Activated naive CD4-positive, alpha-beta T cell treated with anti-CD3 and anti-CD28 coated beads, Interleukin-2, amount 50 U/mL, for 72 hours (primary cell): ENCODE data around the gene ARHGEF6. TPM values are rescaled to one million over a fixed set of nuclear protein-coding genes. Genes with fewer than 3 reads are reported as not detected.

Source experiments
- ATAC-seq, 2 donors: fragments of 150-1000 bp; cut with Tn5 transposase; 2 replicates each; pipeline ENCODE4 v1.10.0; 2021; ENCODE audit warnings: mild to moderate bottlenecking in 2 of 2, moderate library complexity in 2 of 2
- DNase-seq, 2 donors: peaks; one replicate each; pipeline ENCODE4 v3.0.0; 2021 to 2022; ENCODE audit warnings: low spot score in 2 of 2
- H3K27ac Mint-ChIP-seq, 2 donors: one replicate each; pipeline ENCODE4 v1.8.0; 2022; ENCODE audit warnings: mild to moderate bottlenecking in 2 of 2, mixed read lengths in 2 of 2
- H3K36me3 Mint-ChIP-seq, 2 donors: one replicate each; pipeline ENCODE4 v1.8.0; 2022; ENCODE audit warnings: mixed read lengths in 2 of 2
- H3K9me3 Mint-ChIP-seq, 2 donors: one replicate each; pipeline ENCODE4 v1.8.0; 2022; ENCODE audit warnings: mixed read lengths in 2 of 2
- total RNA-seq, 2 donors: library from RNA; stranded (reverse); gene quantifications; one replicate each; pipeline ENCODE4 v1.2.3, GENCODE V29; 2022

The ARHGEF6 gene
- total RNA-seq, 2 donors from 2014 or later: 59.5 to 80.3 TPM

DNA sequence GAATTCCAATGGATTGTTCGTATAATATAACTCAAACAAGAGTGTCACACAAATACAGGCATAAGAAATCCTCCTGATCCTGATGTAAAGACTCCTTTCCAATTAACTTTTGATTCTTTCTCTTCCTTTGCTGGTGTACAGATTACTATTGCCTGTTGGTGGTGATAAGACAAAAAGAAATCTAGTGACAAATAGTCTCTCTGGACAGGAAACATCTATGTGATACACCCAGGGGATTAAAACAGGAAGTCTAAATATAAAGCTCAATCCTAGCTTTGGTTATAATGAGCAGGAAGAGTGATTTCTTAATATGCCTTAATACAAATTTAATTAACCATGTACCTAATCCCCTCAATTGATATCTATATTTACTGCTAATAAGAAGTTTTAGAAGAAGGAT lies 45.1 kb downstream of the ARHGEF6 start:
- Mint-ChIP-seq H3K36me3 (peaks cover 0 to 14% of the 10 kb centered on the region in 2 donors), H3K27ac (no peak overlapping the region), H3K9me3 (no peaks in the 10 kb centered on the region)
- ATAC-seq (no peak), DNase-seq (no peak)

DNA sequence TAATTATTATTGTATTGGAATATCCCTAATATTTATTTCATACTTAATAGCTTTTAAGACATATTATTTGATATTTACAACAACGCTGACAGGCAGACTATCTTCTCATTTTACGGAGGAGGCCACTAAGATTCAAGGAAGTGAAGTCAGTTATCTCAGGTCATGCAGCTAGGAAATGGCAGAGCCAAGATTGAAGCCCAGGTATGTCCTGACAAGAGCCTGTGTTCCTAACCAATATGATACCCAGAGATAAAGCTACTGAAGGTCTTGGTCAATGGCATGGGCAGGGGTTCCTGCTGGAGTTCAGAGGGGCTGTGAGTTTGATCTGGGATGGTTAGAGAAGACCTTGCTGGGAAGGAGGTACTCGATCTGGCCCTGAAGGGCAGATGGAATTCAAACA lies 47.1 kb downstream of the ARHGEF6 start:
- DNase-seq: no peak
- Mint-ChIP-seq H3K27ac (peak overlapping the region in 1 of 2 donors; percentile 30), H3K36me3 (peaks cover 0 to 12% of the 10 kb centered on the region in 2 donors), H3K9me3 (no peaks in the 10 kb centered on the region)
- ATAC-seq: no peak

DNA sequence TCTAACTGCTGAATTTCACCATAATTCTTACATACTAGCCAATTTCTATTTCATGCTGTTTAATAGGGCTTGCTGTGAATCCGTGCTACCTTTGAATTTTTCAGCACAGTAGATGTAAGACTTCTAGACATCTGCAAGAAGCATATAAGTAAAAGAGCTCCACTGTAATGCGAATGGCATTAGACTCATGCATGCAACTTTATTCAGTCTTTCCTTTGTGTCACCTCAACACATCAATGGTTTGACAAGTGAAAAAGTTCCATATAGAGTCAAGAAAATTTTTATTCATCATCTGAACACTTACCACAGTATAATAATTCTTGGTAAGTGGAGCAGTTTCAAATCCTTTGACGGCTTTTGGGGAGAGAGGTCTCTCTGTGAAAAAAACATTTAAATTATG lies 48.9 kb downstream of the ARHGEF6 start:
- Mint-ChIP-seq H3K27ac (peak overlapping the region; percentile 14 to 29), H3K9me3 (no peaks in the 10 kb centered on the region), H3K36me3 (peaks cover 0 to 10% of the 10 kb centered on the region in 2 donors)
- no peak for DNase-seq
- ATAC-seq: peak; percentile 47 to 79

DNA sequence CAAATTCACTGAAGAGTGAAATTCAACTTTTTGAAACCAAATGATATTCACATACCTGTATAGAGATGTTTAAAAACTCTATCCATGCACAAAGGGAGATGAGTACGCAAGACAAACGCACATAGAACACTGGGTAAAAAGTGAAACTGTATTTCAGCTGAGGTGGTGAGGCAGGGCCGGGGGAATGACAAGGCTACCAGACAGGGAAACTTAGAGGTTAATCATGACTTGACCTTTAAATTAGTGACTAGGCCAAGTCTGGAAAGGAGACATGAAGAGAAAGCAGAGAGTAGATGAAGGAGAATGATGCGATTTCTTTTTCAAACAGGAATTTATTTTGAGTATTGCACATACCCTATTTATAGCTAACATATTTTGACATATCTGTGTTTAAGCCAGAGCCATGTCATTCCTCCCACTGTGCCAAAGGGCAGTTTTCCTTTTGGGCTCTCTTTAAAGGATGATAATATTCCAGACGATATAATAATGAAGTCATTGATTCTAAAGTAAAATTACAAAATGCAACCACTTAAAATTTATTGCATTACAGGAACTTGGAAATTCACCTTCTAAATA lies 49.4 kb downstream of the ARHGEF6 start:
- ATAC-seq: peak; percentile 68 to 90
- DNase-seq: no peak
- Mint-ChIP-seq H3K9me3 (no peaks in the 10 kb centered on the region), H3K36me3 (peaks cover 0 to 16% of the 10 kb centered on the region in 2 donors), H3K27ac (peak overlapping the region in 1 of 2 donors; percentile 29)

DNA sequence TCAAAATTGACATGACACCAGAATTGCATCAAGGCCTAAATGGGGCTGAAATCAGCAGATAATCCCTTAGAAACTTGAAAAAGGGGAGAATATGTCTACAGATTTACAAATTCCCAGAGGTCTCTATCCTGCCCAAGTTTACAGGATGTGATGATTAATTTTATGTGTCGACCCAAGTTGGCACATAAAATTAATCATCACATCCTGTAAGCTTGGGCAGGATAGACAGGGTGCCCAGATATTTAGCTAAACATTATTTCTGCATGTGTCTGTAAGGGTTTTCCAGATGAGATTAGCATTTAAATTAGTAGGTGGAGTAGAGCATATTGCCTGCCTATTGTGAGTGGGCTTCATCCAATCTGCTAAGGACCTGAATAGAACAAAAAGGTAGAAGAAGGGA lies 52.3 kb downstream of the ARHGEF6 start:
- ATAC-seq: peak in 1 of 2 donors; percentile 24
- peaks cover 0 to 18% of the 10 kb centered on the region in 2 donors for H3K36me3 Mint-ChIP-seq
- H3K27ac Mint-ChIP-seq: no peak overlapping the region

DNA sequence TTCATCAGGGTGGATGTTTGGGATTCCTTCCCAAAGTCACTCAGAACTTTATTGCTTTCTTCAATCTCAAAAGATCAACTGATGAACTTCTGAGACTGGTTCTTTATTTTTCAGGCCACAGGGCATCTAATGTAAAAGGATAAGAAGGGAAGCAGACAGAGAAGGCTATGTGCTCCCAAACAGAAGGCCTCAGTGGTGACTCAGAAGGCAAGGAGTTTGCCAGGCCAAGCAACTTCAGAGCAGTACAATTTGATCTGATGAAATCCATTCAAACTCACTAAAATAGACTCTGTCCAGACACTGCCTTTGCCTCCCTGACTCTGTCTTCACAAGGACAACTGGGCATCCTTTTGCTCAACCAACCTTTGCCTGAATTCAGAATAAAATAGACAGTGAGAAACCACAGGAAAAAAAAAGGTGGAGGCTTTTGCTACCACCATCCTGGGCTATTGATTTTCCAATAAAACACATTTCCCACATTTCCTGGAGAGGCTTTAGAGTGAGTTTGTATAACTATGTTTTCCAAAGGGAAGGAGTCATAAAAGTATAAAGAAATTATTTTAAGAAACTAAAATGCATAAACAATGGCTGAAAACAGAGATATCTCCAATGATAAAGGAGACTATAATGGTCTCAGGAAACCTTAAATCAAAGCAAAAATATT lies 55.2 kb downstream of the ARHGEF6 start:
- ATAC-seq: no peak
- Mint-ChIP-seq H3K9me3 (peaks cover 0 to 3% of the 10 kb centered on the region in 2 donors), H3K27ac (no peak overlapping the region), H3K36me3 (peaks cover 0 to 44% of the 10 kb centered on the region in 2 donors)
- no peak for DNase-seq

More for the DNA sequence above, 52.3 kb downstream of the ARHGEF6 start:
- no peaks in the 10 kb centered on the region for H3K9me3 Mint-ChIP-seq
- DNase-seq: no peak

DNA sequence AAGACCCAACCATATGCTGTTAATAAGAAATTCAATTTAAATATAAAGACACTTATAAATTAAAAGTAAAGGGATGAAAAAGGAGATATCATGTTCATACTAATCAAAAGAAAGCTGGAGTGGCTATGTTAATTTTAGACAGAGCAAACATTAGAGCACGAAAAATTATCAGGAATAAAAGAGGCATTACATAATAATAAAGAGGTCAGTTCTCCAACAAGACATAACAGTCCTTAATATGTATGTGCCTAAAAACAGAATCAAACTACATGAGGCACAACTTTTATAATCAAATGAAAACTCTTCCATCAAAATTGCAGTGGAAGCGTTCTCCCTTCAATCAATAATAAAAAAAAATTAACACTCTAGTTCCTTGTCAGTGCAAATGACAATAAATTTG lies 62.6 kb downstream of the ARHGEF6 start:
- ATAC-seq: no peak
- DNase-seq: no peak
- peaks cover 0 to 24% of the 10 kb centered on the region in 2 donors for H3K36me3 Mint-ChIP-seq
- no peak overlapping the region for H3K27ac Mint-ChIP-seq
- peaks cover 0 to 3% of the 10 kb centered on the region in 2 donors for H3K9me3 Mint-ChIP-seq

DNA sequence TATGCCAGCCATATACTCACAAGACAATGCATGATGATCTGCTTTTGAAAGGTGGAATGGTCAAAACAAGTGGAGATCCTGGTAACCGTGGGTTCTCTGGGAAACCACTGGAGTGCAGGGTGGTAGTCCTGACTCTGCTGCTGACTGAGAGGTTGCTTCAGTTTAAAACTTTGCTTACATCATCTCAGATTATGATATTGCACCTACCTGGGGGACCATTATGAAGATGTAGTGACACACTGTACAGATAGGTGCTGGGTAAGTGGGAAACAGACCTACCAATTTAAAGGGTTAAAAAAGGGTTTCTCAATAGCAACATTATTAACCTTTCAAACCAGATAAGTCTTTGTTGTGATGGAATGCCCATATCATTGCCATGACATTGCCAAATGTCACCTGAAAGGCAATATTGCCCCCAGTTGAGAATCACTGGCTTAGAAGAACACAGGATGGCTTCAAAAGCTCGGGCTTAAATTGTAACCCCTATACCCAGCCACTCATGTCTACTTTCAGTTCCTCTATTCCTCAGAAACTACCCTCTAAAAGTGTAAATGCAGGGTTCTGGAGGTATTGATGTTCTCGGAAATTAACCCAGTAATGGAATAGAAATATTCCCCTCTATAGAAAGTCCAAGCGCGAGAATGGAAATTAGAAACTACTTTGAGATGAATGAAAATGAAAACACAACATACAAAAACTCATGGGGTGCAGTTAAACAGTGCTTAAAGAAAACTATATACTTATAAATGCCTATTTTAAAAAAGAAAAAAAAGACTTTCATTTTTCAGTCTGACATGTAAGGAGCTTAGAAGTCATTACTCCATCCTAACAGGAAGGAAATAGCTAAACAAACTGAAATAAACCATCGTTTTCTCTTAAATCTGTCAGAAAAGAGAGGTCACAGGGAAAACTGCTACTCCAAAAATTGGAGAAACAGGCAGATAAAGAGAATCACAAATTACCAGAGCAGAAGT lies 65.8 kb downstream of the ARHGEF6 start:
- Mint-ChIP-seq H3K9me3 (no peaks in the 10 kb centered on the region), H3K36me3 (no peaks in the 10 kb centered on the region), H3K27ac (peak overlapping the region; percentile 86 to 90)
- DNase-seq (no peak), ATAC-seq (peak; percentile 53 to 77)

DNA sequence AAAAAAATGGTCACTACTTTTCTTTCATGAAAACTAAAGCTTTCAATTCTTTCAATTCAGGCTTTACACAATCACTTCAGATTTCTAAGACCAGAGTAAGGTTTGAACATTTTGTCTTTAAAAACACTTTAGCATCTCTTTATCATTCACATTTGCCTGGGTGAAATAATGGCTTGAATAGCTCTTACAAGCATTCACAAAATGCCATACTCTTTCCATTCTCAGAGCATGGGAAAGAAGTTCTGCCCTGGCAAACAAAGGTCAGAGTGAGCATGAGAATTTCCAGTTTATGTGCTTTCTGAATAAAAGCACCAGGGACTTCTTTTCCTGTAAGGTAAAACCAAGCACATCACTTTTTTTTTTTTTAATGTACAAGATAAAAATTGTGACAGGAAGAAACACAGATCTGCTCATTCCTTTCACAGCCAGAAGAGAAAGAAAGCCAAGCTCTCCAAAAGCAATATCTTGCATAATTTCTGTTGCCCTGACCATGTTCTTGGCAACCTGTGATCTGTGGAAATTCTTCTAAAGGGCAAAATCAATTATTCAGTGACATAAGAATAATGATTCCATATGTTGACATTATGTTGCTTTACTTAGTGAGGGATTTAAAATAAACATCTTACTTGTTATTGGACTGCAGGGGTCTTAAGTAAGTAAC lies 68.0 kb downstream of the ARHGEF6 start:
- ATAC-seq: no peak
- H3K36me3 Mint-ChIP-seq: peaks cover 0 to 4% of the 10 kb centered on the region in 2 donors
- no peaks in the 10 kb centered on the region for H3K9me3 Mint-ChIP-seq
- no peak overlapping the region for H3K27ac Mint-ChIP-seq
- DNase-seq: no peak

DNA sequence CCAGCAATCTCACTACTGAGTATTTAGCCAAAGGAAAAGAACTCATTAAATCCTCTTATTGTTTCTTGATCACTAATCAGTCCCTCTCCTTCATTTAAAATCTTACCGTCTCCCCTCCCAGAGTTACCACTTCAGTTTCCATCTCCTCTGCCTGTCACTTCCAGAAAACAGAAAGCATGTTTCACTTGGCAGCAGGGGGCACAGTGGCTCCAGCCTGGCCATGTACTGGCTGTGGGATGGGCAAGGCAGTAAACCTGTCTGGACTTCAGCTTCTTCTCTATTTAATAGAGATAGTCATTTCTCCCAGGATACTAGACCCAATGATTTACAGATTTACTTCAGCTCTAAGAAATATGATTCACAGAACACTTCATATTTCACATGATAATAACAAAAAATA lies 69.6 kb downstream of the ARHGEF6 start:
- no peak for DNase-seq
- H3K9me3 Mint-ChIP-seq: no peaks in the 10 kb centered on the region
- ATAC-seq: peak in 1 of 2 donors; percentile 30
- H3K36me3 Mint-ChIP-seq: peaks cover 0 to 16% of the 10 kb centered on the region in 2 donors
- H3K27ac Mint-ChIP-seq: peak overlapping the region in 1 of 2 donors; percentile 92

DNA sequence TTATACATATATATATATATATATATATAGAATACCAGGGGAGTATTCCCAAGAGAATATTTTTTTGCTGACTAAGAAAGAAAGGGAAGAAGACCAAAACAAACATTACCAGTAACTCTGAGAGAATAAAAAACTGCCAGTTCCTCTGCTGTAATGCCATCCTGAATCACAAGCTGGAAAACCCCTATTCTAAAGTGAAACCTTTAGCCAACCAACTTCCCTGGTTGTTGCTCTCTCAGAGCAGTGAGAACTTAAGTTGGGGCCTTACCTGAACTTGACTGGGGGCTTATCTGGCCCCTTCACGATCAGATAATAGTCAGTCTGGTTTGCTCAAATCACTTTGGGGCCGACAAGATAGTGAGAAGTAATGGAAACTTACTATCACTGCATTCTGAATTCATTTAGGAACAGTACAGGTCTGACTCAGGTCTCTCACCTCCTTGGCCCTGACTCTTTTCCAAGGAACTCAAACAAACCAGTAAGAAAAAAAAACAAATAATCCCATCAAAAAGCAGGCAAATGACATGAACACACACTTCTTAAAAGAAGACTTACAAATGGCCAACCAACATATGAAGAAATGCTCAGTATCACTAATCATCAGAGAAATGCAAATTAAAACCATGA lies 70.3 kb downstream of the ARHGEF6 start:
- peaks cover 0 to 19% of the 10 kb centered on the region in 2 donors for H3K36me3 Mint-ChIP-seq
- H3K9me3 Mint-ChIP-seq: no peaks in the 10 kb centered on the region
- ATAC-seq (peak; percentile 66 to 79), DNase-seq (no peak)
- peak overlapping the region; percentile 92 to 96 for H3K27ac Mint-ChIP-seq

DNA sequence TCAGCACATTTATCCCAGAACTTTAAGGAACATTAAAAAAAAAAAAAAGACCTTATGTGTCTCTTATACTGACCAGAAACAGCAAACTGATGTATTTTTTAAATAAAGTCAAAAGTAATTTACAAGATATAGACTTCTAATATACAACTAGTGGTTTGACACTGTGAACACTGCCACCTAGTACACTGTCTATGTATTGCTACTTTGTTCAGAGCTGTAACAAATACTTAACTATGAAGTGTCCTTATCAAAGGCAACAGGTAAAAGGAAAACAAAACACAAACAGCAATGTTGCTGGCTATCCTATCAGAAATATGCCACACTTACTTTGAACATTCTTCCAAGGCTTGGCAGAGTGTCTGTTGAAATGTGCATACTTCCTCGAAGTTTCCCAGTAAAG lies 72.4 kb downstream of the ARHGEF6 start:
- DNase-seq (no peak), ATAC-seq (no peak)
- Mint-ChIP-seq H3K36me3 (peaks cover 0 to 36% of the 10 kb centered on the region in 2 donors), H3K27ac (no peak overlapping the region), H3K9me3 (no peaks in the 10 kb centered on the region)

DNA sequence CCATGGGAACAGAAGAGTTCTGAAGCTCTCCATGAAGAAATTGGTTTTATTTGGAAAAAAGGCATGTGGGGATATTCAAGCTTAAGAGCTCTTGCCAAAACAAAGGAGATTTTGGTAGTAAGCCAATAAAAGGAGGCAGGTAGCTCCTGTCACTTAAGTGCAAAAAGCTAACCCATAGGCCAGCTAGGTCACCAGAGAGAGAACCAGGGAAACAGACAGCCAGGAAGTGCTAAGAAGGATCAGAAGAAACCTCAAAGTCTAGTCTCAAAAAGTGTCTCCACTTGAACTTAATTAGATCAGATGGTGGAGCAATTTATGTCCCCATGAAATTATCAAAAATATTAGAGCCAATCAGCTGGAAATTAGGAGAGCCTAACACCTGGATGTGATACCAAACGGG lies 83.6 kb downstream of the ARHGEF6 start:
- Mint-ChIP-seq H3K27ac (peak overlapping the region; percentile 80 to 81), H3K36me3 (peaks cover 11 to 50% of the 10 kb centered on the region in 2 donors), H3K9me3 (peaks cover 0 to 9% of the 10 kb centered on the region in 2 donors)
- DNase-seq (no peak), ATAC-seq (no peak)

DNA sequence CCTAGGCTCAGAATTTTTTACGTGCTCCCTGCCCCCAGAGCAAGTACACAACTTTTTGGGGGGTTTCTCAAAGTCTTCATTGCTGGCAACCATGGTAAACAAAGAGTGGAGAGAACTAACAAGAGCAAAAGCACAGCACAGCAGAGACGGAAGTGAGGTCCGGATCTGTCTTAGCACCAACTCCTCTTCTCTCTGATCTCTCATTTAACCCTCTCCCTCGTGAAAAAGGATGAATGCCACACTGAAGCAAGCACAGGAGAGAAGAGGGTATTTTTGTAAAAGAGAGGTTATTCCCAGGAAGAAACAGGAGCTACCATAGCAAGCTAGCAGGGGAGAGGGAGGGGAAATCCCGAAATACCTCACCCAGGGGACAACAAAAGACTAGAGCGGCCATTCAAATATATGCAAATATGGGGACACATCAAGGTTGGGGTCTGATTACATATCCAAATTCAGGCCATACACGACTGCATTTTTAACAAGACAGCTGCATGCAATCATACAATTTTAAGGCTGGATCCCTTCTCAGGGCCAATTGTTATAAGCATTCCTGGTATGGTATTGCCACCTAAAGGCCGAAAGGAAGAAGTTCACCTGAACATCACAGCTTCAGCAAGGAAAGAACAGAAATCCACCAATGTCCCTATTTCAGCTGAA lies 86.2 kb downstream of the ARHGEF6 start:
- Mint-ChIP-seq H3K27ac (peak overlapping the region; percentile 96 to 98), H3K36me3 (peaks cover 18 to 35% of the 10 kb centered on the region in 2 donors), H3K9me3 (peaks cover 0 to 9% of the 10 kb centered on the region in 2 donors)
- DNase-seq: no peak
- ATAC-seq: peak; percentile 76 to 78

DNA sequence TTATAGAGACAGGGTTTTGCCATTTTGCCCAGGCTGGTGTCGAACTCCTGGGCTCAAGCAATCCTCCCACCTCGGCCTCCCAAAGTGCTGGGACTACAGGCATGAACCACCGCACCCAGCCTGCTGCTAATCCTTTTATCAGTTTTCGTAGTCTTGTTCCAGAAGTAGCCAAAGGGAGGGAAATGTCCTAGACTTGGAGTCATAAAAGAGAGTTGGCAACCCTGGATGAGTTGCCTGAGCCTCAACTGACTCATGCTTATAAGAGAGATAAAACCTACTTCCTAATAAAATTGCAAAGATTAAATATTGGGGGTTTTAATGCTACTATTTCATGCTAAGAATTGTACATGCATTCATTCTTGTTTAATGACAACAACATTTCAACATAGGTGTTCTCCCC lies 88.5 kb downstream of the ARHGEF6 start:
- Mint-ChIP-seq H3K27ac (no peak overlapping the region), H3K36me3 (peaks cover 22 to 28% of the 10 kb centered on the region in 2 donors), H3K9me3 (peaks cover 0 to 5% of the 10 kb centered on the region in 2 donors)
- ATAC-seq (no peak), DNase-seq (no peak)
